ENCODE measurements around the gene SART3.
"Not testable (repeated sequence)": the region's sequence is repeated elsewhere in the genome, so short reads cannot be mapped to it uniquely, and the experiment has no call there.

Gene SART3

DNA sequence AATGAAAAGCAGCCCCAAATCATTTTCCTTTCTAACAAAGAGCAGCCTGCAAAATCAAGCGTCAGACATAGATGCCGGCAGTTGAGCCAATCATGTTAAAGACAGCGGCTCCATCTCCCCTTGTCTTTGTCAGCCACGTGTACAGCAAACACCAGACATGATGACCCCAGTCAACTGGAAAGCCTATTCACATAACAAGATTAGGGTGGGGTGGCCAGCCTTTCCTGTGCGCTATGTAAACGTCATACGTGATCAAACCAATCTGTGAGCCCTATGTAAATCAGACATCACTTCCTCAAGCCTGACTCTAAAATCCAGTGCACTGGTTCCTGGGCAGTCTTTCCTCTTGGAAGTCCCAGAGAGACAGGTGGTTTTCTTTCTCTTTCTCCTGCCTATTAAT lies 55.8 kb downstream of the SART3 start:
- DNase-seq (ENCODE audit: low read depth): no peak
- no peak for TF ChIP-seq CTCF (IDR thresholded peaks at IDR 0.05; ENCODE audit: insufficient read depth, low read depth, low read length, missing control alignments)
- H3K4me3 ChIP-seq (ENCODE audit: low read depth, low read length): no peak overlapping the region

- H3K4me3 ChIP-seq (ENCODE audit: low read depth, low read length): no peak overlapping the region
- TF ChIP-seq CTCF (IDR thresholded peaks at IDR 0.05; ENCODE audit: insufficient read depth, low read depth, low read length, missing control alignments): no peak
- DNase-seq (ENCODE audit: low read depth): no peak
Observed at GRCh38 chr12:108502922-108503321, 58.1 kb downstream of the SART3 start.

DNA sequence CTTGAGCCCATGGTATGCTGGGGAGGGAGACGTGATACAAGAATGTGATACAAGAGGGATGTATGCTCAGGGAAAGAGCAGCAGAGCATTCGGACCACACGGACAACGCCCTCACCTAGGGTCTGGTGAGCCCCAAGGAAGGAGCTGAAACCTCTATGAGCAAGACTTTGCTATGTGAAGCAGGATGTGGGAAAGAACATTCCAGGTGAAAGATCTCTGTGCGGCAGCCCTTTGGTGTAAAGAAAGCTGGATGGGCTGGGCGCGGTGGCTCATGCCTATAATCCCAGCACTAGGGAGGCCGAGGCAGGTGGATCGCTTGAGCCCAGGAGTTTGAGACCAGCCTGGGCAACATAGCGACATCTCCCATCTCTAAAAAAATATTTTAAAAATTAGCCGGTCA lies 62.8 kb downstream of the SART3 start:
- no peak overlapping the region for H3K4me3 ChIP-seq (ENCODE audit: low read depth, low read length)
- DNase-seq (ENCODE audit: low read depth): no peak
- TF ChIP-seq CTCF (IDR thresholded peaks at IDR 0.05; ENCODE audit: insufficient read depth, low read depth, low read length, missing control alignments): no peak

GRCh38 chr12:108495823-108496579 lies 65.0 kb downstream of the SART3 start:
- DNase-seq (ENCODE audit: low read depth): no peak
- no peak overlapping the region for H3K4me3 ChIP-seq (ENCODE audit: low read depth, low read length)
- TF ChIP-seq CTCF (IDR thresholded peaks at IDR 0.05; ENCODE audit: insufficient read depth, low read depth, low read length, missing control alignments): no peak

- no peak overlapping the region for H3K4me3 ChIP-seq (ENCODE audit: low read depth, low read length)
- DNase-seq (ENCODE audit: low read depth): peak; percentile 68
- peak; percentile 70 for TF ChIP-seq CTCF (IDR thresholded peaks at IDR 0.05; ENCODE audit: insufficient read depth, low read depth, low read length, missing control alignments)
Observed at GRCh38 chr12:108495054-108495453, 65.9 kb downstream of the SART3 start.

GRCh38 chr12:108491256-108491655 lies 69.7 kb downstream of the SART3 start:
- no peak for TF ChIP-seq CTCF (IDR thresholded peaks at IDR 0.05; ENCODE audit: insufficient read depth, low read depth, low read length, missing control alignments)
- H3K4me3 ChIP-seq (ENCODE audit: low read depth, low read length): no peak overlapping the region
- no peak for DNase-seq (ENCODE audit: low read depth)

GRCh38 chr12:108487029-108487428 lies 73.9 kb downstream of the SART3 start:
- H3K4me3 ChIP-seq (ENCODE audit: low read depth, low read length); DNase-seq (ENCODE audit: low read depth): not testable (repeated sequence)

DNA sequence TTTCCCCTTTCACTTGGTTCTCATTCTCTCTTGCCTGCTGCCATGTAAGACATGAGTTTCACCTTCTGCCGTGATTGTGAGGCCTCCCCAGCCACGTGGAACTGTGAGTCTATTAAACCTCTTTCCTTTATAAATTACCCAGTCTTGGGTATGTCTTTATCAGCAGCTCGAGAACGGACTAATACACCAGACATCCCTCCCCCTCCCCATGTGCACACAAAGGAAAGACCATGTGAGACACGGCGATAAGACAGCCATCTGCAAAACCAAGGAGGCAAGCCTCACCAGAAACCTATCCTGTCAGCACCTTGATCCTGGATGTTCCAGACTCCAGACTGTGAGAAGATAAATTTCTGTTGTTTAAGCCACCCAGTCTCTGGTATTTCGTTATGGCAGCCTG lies 75.6 kb downstream of the SART3 start:
- DNase-seq (ENCODE audit: low read depth): not testable (repeated sequence)

More for the DNA sequence above, 75.6 kb downstream of the SART3 start:
- H3K4me3 ChIP-seq (ENCODE audit: low read depth, low read length): not testable (repeated sequence)
